NCI-H1092 treated with DMSO at 0.1 percent for 48 hours (cell line): ENCODE measurements around the gene FGGY.
A peak's percentile ranks its signal among the peaks of the same experiment; 100 is the strongest.
"Not testable (repeated sequence)": the region's sequence is repeated elsewhere in the genome, so short reads cannot be mapped to it uniquely, and the experiment has no call there.

Experiments used
- DNase-seq: peaks from one replicate; lab custom pipeline; 2025; lab: John Stamatoyannopoulos, UW

Gene FGGY

DNA sequence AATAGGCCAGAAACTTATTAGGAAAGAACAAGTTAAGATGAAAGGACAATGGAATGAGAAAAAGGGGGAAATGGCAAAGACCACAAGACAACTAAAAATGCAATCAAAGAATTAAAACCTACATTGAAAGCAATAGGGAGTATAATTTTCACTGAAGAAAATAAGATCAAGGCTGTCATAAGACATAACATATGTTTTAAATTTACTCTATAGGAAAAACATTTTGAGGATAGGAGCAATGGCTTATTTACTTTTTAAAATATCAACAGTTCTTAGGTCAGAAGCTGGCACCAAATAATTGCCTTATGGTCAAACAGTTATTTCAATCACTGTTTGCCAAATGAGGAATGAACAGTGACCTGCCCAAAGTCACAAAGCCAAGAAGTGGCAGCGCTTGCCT, 346.6 kb downstream of the FGGY start:
- no peak for DNase-seq

DNA sequence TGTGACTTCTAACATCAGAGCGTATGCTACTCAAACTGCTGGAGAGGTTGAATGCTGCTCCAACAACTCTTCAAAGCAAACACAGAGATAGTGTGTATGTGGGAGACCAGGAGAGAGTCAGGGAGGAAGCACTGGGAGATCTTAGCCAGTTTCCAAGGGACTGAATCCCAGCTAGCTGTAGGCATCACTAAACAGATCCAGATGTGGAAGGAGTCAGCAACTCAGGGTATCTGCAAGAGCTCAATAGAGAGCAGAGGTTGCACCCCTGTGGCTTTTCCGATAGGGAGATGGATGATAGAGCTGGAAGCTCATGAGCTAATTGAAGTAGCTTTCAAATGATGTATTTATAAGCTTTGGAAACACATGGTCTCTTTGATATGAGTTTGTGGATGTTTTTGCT, 349.0 kb downstream of the FGGY start:
- no peak for DNase-seq

DNA sequence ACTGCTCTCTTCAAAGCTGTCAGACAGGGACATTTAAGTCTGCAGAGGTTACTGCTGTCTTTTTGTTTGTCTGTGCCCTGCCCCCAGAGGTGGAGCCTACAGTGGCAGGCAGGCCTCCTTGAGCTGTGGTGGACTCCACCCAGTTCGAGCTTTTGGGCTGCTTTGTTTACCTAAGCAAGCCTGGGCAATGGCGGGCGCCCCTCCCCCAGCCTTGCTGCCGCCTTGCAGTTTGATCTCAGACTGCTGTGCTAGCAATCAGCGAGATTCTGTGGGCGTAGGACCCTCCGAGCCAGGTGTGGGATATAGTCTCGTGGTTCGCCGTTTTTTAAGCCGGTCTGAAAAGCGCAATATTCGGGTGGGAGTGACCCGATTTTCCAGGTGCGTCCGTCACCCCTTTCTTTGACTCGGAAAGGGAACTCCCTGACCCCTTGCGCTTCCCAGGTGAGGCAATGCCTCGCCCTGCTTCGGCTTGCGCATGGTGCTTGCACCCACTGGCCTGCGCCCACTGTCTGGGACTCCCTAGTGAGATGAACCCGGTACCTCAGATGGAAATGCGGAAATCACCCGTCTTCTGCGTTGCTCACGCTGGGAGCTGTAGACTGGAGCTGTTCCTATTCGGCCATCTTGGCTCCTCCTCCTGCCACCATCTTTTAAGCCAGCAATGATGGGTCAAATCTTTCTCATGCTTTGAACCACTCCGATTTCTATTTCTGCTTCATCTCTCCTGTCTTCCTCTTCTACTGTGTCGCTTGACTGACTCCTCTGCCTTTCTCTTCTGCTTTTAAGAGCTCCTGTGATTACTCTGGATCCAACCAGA, 356.5 kb downstream of the FGGY start:
- DNase-seq, result not testable (repeated sequence)

DNA sequence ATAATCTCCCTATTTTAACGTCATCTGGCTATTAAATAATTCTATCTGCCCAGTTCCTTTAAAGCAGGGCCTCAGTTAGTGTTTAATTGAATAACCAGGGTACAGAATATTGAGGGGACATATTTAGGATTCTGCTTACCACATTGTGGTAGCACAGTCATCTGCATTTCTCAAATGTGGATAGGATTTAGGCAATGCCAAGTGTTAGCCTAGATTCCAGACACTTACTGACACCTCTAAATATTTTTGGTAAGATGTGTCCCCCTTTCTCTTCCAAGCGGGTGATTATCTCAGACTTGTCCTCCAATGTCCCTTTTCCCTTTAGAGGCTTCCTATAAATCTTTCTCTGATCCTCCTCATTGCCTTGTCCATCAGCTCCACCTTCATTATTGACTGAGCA, 357.1 kb downstream of the FGGY start:
- no peak for DNase-seq

DNA sequence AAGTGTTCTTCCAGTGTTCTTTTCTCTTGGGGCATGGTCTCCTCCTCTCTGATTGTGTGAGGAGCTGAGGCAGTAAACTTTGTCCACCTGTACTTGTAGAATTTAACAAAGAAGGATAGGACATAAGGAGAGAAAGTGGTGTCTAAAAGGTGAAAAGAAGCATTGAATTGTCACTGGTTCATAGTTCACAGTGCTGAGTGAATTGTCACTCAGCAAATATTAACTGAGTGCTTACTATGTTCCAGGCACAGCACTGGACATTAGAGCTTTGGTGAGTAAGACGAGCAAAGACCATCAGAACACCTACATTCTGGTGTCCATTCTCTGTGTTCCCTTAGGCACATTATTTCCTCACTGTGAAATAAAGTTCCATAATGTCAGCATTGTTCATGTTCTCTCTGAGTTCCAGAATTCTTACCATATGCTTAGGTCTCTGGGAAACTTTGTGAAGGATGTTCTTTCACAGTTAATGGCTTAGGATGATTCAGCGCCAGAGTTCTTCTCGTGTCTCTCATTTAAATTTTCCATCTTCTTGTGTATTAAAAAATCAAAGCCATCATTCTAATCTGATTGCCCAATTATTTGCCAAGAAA, 361.1 kb downstream of the FGGY start:
- no peak for DNase-seq

DNA sequence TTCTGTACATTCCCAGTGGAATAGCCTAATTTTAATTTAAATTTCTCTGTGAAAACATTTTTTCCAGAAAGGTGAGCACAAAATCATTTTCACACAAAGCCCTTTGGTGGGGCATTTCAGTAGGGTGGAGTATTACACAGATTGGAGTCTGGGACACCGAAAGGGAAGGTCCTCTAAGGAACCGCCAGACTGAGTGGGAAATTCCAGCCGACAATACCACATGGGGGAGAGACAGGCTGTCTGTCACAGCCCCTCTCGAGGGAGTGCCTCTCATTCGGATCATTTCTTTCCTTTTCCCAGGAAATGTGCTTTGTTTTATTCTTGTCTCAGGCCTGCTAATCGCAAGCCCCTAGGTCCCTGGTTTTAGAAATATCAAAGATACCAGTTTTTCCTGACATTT, 367.3 kb downstream of the FGGY start:
- no peak for DNase-seq

DNA sequence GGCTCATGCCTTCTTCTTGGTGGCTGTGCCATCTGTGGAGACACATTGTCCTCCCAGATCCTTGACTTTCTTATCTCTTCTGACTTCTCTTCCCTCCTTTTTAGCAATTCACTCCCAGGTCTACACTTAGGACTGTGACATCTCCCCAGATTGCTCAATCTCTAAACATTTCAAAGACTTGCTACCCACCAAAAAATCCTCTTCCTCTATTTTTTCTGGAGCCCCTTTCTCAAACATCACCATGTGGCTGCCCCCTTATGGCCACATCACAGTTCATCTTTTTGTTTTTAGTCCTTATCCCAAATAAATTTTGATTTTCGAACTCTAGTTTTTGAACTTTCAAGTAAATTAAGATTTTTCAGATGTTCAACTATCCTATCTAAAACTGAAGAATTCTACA, 369.2 kb downstream of the FGGY start:
- no peak for DNase-seq

DNA sequence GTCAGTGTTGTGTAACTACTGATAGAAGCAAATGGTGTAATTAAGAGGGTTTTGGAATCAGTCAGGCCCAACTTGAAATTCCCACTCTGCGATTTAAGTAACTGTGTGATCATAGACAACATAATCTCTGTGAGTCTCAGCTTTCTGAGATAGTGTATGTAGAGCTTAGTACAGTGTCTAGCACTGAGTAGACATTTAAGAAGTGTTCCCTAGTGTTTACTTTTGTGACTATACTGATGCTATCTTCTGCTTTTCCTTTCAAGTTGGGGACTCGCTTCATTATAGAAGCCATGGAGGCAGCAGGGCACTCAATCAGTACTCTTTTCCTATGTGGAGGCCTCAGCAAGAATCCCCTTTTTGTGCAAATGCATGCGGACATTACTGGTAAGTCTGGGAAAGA, 370.1 kb downstream of the FGGY start:
- DNase-seq, result no peak

DNA sequence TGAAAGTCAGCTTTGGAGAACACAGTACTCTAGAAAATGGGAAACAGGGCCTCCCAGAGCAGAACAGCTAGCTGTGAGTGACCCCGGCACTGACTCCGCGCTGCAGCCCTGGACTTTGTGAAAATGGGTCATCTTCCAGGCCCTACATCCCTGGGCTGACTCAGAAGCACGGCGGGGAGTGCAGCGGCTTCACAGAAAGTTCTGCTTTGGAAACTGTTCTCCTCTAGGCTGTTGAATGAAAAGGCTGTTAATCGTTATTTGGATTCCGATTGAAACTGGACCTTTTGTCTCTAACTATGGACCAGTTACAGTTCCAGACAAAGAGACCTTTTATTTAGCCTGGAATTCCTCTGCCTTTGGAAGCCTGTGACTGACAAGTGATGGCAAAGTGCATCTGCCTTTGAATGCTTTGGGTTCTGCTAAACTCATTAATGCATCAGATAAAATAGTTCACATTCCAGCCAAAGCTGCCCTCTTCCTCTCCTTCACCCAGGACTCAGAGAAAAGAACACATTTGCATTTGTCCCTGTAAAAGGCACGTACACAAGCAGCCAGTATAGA, 372.9 kb downstream of the FGGY start:
- DNase-seq, result no peak

DNA sequence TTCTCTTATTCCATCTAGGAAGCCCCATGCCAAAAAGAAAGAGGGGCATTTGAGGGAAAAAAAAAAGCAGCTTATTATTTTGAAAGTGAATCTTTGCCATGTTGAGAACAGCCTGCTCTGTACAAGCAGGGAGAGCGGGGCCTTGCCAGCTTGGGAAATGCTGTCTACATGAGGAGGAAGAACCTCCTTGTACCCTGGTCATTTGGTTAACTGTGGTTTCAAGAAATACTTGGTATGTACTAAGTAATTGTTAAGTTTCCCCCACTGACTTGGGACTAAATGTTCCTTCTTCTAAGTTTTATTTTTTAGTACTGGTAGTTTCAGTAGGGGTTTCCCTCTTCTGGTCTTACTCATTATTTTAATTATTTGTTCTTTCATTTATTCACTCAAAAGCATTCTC, 373.8 kb downstream of the FGGY start:
- no peak for DNase-seq

DNA sequence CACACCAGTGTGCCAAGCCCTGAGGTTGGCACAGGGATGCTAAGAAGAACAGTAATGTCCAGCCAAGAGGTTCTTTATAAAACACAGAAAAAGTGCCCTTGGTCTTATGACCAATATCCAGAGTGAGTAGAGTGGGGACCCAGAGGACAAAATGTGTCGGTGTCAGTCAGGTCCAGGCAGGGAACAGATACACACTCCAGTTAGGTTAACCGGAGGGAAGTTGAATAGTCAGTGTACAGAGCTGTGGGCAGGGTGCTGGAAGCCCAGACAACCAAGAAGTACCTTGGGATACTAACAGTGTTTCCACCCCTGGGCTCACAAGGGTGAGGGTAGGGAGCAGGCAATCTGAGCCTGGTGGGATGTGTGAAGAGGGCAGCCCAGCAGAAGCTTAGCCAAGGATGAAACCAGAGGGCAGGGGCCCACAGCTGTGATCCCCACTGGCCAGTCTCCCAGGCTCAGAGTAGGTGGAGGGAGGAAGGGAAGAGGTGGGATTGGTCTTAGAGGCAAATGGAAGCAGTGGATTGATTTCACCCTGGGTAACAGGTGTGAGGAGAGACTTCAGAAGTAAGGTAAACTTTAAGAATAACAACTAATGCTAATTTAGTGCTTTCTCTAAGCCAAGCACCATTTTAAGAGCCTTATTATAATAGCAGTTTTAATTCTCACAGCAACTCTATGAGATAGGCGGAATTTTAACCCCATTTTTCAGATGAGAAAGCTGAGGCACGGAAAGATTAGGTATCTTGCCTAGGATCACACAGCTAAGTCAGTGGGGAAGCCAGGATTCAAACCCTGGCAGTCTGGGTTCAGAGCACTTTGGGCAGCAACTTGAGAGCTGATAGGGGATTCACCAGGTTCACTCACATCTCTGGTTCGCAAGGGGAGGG, 374.4 kb downstream of the FGGY start:
- no peak for DNase-seq

DNA sequence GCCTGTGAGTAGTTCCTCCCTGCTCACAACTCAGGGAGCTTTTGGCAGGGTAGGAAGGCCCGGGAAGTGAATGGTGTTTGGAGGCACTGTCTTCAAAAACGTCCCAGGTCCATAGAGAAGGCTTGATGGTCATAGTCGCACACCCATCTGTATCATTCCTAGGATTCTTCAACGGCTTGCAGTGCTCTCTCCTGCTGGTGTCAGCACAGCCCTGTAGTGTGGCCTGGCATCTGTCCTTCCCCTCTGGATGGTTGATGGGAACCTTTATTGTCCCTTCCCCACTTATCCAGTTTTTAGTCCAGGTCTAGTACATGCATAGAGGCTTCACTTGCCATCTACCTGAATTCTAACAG, 375.0 kb downstream of the FGGY start:
- no peak for DNase-seq

DNA sequence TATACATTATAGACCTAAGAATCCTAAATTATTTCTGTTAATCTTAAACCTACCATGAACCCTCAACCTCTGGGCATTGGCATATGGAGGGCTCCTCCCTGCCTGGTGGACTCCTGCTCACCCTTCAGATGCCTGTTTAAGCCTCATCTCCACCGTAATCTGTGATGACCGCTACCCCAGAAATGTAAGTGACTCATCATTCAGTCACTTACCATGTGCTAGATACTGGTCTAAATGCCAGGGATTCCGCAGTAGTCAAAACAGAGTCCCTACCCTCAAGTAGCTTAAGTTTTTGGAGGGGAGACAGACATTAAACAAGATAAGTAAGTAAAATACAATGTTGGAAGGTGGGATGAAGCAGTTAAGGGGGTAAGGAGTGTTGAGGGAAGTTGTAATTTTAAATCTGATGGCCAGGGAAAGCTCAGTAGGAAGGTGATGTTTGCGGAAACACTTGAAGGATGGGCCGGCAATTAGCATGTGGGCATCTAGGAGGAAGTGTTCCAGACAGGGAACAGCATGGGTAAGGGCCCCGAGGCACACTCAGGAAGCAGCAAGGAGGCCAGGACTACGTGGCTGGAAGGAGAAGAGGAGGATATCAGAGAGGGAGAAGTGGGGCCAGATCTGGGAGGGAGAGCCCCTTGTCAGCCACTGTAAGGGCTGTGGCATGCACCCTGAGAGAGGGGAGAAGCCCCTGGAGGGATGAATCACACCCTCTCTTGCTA, 376.1 kb downstream of the FGGY start:
- no peak for DNase-seq

DNA sequence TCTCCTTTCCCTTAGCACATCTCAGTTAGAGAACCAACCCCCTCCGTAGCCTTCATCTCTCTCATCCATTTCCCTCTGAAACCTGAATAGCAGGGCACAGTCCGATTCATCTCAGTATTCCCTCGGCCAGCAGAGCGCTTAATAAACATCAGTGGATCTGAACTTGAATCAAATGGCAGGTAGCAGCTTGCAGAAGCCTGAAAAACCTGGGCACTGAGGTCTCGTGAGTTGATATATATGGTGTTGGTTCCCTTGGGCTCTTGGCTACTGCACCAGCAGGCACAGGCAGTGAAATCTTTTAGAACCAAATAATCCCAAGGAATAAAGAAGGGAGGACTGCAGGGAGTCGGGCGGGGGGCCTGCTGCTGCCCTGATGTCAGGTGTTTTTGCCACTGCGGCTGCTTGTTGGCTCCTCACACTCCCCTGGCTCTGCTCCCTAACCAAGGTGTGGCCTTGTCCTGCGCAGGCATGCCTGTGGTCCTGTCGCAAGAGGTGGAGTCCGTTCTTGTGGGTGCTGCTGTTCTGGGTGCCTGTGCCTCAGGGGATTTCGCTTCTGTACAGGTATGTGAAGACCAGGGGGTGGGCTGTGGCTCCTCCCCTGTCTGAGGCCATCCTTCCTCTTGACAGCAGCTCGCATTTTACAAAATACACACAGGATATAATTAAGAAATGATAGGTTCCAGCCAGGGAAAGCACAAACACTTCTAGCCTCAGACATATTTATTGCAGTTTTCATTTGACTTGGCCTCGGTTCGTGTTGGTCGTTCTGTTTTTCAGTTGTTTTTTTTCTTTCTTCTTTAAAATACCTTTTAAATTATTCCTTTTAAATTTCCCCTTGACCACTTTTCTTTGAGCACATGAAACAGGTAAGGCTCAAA, 376.9 kb downstream of the FGGY start:
- no peak for DNase-seq

DNA sequence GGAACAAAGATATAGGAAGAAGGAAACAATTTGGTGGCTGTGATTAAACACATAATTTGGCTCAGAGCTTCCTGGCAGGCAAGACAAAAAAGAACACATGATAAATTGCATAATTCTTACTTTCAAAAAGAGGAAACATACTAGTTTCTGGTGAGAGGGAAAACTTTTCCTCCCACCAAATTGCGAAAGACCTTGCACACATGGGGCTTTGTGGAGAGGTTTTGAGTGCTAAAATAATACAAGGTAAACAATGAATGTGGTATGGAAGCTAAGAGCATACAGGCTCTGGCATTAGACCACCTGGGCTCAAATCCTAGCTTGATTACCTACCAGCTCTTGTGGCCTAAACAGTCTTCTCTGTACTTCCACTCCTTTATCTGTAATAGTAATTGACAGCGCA, 377.7 kb downstream of the FGGY start:
- peak; percentile 44 for DNase-seq

DNA sequence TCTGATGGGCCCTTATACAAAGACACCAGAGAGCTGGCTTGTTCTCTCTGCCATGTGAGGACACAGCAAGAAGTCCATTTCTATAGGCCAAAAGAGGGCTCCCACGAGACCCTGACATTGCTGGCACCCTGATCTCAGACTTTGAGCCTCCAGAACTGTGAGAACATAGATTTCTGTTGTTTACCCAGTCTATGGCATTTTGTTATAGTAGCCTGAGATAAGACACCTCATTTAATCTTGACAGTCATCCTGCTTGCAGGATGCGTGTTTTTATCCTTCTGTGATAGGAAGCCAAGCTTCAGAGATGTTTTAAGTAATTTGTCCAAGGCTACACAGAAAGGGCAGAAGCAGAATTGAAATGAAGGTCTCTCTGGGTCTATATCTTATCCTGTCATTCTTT, 379.0 kb downstream of the FGGY start:
- no peak for DNase-seq

DNA sequence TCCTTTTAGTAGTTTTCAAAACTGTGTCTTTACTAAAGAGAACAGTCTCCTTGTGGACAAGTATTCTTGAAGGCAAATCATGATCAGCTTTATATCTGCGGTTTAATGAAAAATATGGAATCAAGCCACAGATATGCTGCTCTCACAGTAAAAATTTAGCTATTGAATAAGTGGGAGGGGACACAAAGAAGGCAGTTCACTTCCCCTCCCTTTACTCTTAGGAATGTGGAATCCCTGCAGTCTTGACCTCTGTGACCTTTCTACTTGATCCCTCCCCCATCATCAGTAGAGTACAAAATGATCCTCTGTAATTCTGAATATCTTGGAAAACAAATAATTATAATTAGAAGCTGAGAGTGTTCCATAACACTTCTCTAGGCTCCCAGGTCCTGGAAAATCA, 381.1 kb downstream of the FGGY start:
- no peak for DNase-seq

DNA sequence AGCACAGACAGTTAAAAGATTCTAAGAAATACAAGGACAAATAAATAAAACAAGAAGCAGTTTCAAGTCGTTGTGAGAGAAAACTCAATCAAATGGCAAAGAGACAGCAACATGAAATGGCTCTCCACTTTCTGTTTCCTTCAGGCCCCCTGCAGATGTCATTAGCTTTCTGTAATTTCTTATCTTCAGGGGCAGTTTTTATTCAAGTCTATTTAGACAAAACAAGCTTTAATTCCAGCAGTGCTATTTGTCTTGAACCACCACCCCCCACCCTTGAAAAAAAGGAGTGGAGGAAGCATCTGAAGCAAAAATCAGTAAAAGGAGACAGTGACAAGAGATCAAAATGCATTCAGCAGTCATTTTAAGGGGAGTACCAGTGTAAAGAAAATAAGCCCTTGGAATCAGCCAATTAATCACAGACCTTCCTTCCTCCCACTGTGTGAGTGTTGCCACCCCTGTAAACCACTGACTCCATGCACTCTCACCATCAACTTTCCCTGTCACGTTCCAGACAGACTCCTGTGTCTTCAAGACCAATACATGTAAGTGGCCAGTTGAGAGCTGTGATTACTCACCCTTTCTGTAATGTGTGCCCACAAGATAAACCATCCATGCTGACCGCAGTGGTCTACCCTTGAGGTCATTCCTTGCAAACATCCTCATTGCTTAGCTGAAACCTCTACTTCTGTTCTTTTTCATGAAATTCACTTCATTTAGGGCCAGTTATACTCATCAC, 381.8 kb downstream of the FGGY start:
- no peak for DNase-seq

DNA sequence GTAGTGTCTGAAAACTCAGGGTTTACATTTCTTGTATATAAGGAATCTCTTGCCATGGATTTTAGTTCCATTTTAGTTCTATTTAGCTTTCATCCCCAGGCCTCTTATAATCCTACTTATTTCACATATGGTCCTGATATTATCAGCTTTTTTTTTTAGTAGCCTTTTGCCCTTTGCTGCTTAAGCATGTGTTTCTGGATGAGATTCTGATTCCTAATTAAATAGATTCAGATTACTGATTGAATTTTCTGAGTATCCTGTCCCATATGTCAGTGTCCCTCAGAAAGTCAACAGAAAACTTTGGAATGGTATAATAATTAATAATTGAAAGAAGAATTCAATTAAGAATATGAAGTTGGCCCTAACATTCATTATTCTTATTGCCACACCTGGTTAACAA, 383.1 kb downstream of the FGGY start:
- no peak for DNase-seq

DNA sequence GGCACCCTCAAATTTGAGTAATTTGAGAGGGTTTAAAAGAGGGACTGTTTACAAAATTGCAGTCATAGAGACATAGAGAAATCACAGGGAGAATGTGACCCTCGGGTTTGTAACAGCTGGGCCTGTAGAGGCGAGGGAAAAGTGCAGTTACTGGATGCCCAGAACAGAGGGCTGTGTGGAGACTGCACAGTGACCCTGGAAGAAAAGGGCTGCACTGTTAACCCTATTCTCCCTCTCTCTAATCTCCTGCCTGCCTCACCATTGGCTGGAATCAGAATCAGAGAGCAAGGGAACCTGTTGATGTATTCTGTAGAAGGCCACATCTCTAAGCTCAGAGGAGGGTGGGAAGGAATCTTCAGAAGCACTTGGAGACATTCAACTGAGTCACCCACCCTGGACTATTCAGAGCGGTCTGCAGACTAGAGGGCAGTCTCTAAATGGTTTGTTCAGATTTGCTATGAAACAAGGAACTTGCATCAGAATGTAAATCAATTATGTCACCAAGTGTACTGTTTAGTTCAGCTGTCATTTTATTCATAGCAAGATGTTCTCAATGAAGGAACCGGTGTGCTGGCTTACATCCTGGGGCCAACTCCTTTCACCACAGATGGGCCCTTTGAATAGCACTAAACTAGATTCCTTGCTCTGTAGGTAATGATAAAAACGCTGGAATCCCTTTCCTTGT, 385.6 kb downstream of the FGGY start:
- no peak for DNase-seq
